ENCODE measurements around the gene ZFAND3.

Gene ZFAND3

GRCh38 chr6:38153076-38153797 is 333.7 kb downstream of the ZFAND3 start:
- H3K9ac ChIP-seq (ENCODE audit: low read length) = no peak overlapping the region
- H3K4me1 ChIP-seq (ENCODE audit: control insufficient read depth, insufficient read depth, low read length) = no peaks in the 10 kb centered on the region
- H3K4me3 ChIP-seq (ENCODE audit: low read length) = no peak overlapping the region
- H3K36me3 ChIP-seq (ENCODE audit: control insufficient read depth, insufficient read depth, low read length) = peaks cover 4% of the 10 kb centered on the region
- no peak overlapping the region for H3K27ac ChIP-seq (ENCODE audit: low read depth, low read length)
- H3K27me3 ChIP-seq (ENCODE audit: control insufficient read depth, insufficient read depth, low read length) = no peaks in the 10 kb centered on the region

- no peak overlapping the region for H3K4me3 ChIP-seq (ENCODE audit: low read length)
- no peaks in the 10 kb centered on the region for H3K27me3 ChIP-seq (ENCODE audit: control insufficient read depth, insufficient read depth, low read length)
- H3K4me1 ChIP-seq (ENCODE audit: control insufficient read depth, insufficient read depth, low read length) = no peaks in the 10 kb centered on the region
- no peak overlapping the region for H3K27ac ChIP-seq (ENCODE audit: low read depth, low read length)
- H3K9ac ChIP-seq (ENCODE audit: low read length) = no peak overlapping the region
- H3K36me3 ChIP-seq (ENCODE audit: control insufficient read depth, insufficient read depth, low read length) = peaks cover 4% of the 10 kb centered on the region
These were observed 334.3 kb downstream of the ZFAND3 start for GRCh38 chr6:38153798-38154345.

DNA sequence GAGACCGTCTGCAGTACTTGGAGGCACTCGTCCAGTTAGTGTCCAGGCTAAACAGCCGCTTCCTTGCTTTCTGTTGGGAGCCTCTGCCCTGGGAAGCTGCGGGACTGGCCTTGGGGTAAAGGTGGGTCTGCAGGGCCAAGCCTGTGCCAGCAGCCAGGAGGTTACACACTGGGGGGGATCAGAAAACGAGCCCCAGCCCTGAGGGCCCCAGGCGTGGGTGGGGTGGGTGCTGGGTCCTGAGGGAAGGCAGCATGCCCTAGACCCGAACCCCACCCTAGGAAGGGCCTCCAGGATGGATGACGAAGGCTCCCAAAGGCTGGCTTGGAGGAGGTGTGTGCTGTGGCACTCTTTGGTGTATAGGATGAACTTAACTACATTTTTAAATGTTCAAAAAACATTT is 335.2 kb downstream of the ZFAND3 start:
- no peaks in the 10 kb centered on the region for H3K4me1 ChIP-seq (ENCODE audit: control insufficient read depth, insufficient read depth, low read length)
- H3K27me3 ChIP-seq (ENCODE audit: control insufficient read depth, insufficient read depth, low read length) = no peaks in the 10 kb centered on the region
- no peak overlapping the region for H3K4me3 ChIP-seq (ENCODE audit: low read length)
- H3K9ac ChIP-seq (ENCODE audit: low read length) = no peak overlapping the region
- peaks cover 4% of the 10 kb centered on the region for H3K36me3 ChIP-seq (ENCODE audit: control insufficient read depth, insufficient read depth, low read length)
- no peak overlapping the region for H3K27ac ChIP-seq (ENCODE audit: low read depth, low read length)

- H3K9ac ChIP-seq (ENCODE audit: low read length) = no peak overlapping the region
- H3K4me1 ChIP-seq (ENCODE audit: control insufficient read depth, insufficient read depth, low read length) = no peaks in the 10 kb centered on the region
- H3K4me3 ChIP-seq (ENCODE audit: low read length) = no peak overlapping the region
- H3K36me3 ChIP-seq (ENCODE audit: control insufficient read depth, insufficient read depth, low read length) = peaks cover 4% of the 10 kb centered on the region
- no peak overlapping the region for H3K27ac ChIP-seq (ENCODE audit: low read depth, low read length)
- H3K27me3 ChIP-seq (ENCODE audit: control insufficient read depth, insufficient read depth, low read length) = no peaks in the 10 kb centered on the region
These were observed 335.6 kb downstream of the ZFAND3 start for GRCh38 chr6:38155144-38155543.

GRCh38 chr6:38155621-38156204 is 336.2 kb downstream of the ZFAND3 start:
- H3K9ac ChIP-seq (ENCODE audit: low read length) = no peak overlapping the region
- no peak overlapping the region for H3K4me3 ChIP-seq (ENCODE audit: low read length)
- H3K27me3 ChIP-seq (ENCODE audit: control insufficient read depth, insufficient read depth, low read length) = no peaks in the 10 kb centered on the region
- no peaks in the 10 kb centered on the region for H3K4me1 ChIP-seq (ENCODE audit: control insufficient read depth, insufficient read depth, low read length)
- H3K36me3 ChIP-seq (ENCODE audit: control insufficient read depth, insufficient read depth, low read length) = peaks cover 4% of the 10 kb centered on the region
- no peak overlapping the region for H3K27ac ChIP-seq (ENCODE audit: low read depth, low read length)

DNA sequence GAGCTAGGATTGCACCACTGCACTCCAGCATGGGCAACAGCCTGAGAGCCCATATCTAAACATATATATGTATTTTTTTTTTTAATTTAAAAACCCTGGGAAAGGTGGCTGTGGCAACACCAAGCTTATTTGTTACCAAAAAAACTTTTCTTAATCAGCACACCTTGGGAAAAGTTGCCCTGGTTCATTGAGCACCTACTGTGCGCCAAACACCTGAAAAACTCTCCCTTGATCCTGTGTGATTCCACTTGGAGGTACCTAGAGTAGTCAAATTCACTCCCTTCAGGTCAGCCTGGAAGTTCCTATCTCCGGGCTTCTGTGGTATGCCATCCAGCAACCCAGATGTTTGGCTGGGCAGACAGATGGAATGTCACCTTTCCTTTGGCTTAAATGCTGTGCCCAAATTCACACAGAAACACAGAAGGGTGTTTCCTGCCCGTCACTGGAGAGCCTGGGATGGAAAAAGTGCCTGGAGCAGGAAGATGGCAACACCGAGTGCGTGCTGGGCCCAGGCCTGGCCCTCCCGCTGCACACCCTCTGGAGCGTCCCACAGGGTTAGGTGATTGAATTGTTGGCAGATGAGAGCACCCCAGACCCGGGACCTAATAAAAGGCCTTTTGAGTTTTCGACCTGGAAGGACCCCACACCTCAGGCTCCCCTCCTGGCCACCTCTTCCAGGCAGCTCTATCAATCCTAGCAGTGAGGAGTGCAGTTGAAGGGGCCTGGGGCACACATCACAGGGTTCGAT is 337.5 kb downstream of the ZFAND3 start:
- H3K36me3 ChIP-seq (ENCODE audit: control insufficient read depth, insufficient read depth, low read length) = peaks cover 4% of the 10 kb centered on the region
- H3K9ac ChIP-seq (ENCODE audit: low read length) = no peak overlapping the region
- no peak overlapping the region for H3K27ac ChIP-seq (ENCODE audit: low read depth, low read length)
- H3K4me3 ChIP-seq (ENCODE audit: low read length) = no peak overlapping the region
- H3K4me1 ChIP-seq (ENCODE audit: control insufficient read depth, insufficient read depth, low read length) = no peaks in the 10 kb centered on the region
- H3K27me3 ChIP-seq (ENCODE audit: control insufficient read depth, insufficient read depth, low read length) = no peaks in the 10 kb centered on the region

- Histone ChIP-seq H3K4me3 (ENCODE audit: low read length) (no peak overlapping the region), H3K27ac (ENCODE audit: low read depth, low read length) (no peak overlapping the region), H3K9ac (ENCODE audit: low read length) (no peak overlapping the region), H3K36me3 (ENCODE audit: control insufficient read depth, insufficient read depth, low read length) (peaks cover 4% of the 10 kb centered on the region), H3K4me1 (ENCODE audit: control insufficient read depth, insufficient read depth, low read length) (no peaks in the 10 kb centered on the region), H3K27me3 (ENCODE audit: control insufficient read depth, insufficient read depth, low read length) (no peaks in the 10 kb centered on the region)
These were observed 338.4 kb downstream of the ZFAND3 start for GRCh38 chr6:38157905-38158304.

DNA sequence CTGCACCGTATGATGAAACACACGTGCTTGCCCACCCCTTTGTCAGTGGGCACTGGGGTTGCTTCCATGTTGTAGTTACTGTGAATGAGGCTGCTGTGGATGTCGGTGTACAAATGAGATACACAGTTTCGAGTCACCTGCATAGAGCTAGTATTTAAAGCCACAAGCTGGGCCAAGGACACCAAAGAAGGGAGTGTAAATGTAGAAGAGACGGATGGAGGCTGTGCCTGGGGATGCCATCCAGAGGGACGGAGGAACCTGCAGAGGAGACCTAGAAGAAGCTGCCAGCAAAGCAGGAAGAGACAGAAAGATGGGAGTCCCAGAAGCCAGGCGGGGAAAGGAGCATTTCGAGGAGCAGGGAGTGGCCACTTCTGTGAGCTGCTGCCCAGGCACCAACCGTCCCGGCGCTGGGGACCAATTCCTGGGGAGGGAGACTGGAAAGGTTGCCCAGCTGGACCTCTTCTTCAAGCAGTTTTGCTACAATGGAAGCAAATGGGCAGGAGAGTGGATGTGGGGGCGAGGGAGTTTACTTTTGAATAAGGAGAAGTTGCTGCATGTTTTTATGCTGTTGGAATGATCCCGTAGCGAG is 339.3 kb downstream of the ZFAND3 start:
- Histone ChIP-seq H3K4me3 (ENCODE audit: low read length) (no peak overlapping the region), H3K36me3 (ENCODE audit: control insufficient read depth, insufficient read depth, low read length) (peaks cover 4% of the 10 kb centered on the region), H3K27me3 (ENCODE audit: control insufficient read depth, insufficient read depth, low read length) (no peaks in the 10 kb centered on the region), H3K9ac (ENCODE audit: low read length) (no peak overlapping the region), H3K27ac (ENCODE audit: low read depth, low read length) (no peak overlapping the region), H3K4me1 (ENCODE audit: control insufficient read depth, insufficient read depth, low read length) (no peaks in the 10 kb centered on the region)

DNA sequence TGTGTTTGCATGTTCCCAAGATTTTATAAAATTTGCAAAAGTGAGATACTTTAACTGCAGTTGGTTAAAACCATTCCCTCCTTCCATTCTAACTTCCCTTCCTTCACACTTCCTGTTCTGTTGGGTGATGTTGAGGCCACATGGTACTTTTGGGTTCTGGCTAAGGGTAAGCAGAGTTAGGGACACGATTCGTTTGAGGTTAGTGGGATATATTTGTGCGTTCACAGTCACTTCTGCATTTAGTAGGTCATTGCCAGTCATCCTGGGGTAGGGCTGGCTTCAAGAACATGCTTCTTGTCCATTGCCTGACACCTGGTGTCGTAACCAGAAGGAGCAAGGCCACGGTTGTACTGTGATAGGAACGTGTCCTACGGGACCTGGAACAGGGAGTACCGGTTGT is 340.1 kb downstream of the ZFAND3 start:
- Histone ChIP-seq H3K4me1 (ENCODE audit: control insufficient read depth, insufficient read depth, low read length) (no peaks in the 10 kb centered on the region), H3K27ac (ENCODE audit: low read depth, low read length) (no peak overlapping the region), H3K4me3 (ENCODE audit: low read length) (no peak overlapping the region), H3K36me3 (ENCODE audit: control insufficient read depth, insufficient read depth, low read length) (peaks cover 4% of the 10 kb centered on the region), H3K27me3 (ENCODE audit: control insufficient read depth, insufficient read depth, low read length) (no peaks in the 10 kb centered on the region), H3K9ac (ENCODE audit: low read length) (no peak overlapping the region)

- no peaks in the 10 kb centered on the region for H3K4me1 ChIP-seq (ENCODE audit: control insufficient read depth, insufficient read depth, low read length)
- H3K9ac ChIP-seq (ENCODE audit: low read length) = no peak overlapping the region
- no peak overlapping the region for H3K4me3 ChIP-seq (ENCODE audit: low read length)
- H3K27ac ChIP-seq (ENCODE audit: low read depth, low read length) = no peak overlapping the region
- H3K36me3 ChIP-seq (ENCODE audit: control insufficient read depth, insufficient read depth, low read length) = no peaks in the 10 kb centered on the region
- no peaks in the 10 kb centered on the region for H3K27me3 ChIP-seq (ENCODE audit: control insufficient read depth, insufficient read depth, low read length)
These were observed 341.3 kb downstream of the ZFAND3 start for GRCh38 chr6:38160831-38161230.

- no peak overlapping the region for H3K27ac ChIP-seq (ENCODE audit: low read depth, low read length)
- H3K9ac ChIP-seq (ENCODE audit: low read length) = no peak overlapping the region
- H3K36me3 ChIP-seq (ENCODE audit: control insufficient read depth, insufficient read depth, low read length) = no peaks in the 10 kb centered on the region
- H3K4me3 ChIP-seq (ENCODE audit: low read length) = no peak overlapping the region
- no peaks in the 10 kb centered on the region for H3K27me3 ChIP-seq (ENCODE audit: control insufficient read depth, insufficient read depth, low read length)
- no peaks in the 10 kb centered on the region for H3K4me1 ChIP-seq (ENCODE audit: control insufficient read depth, insufficient read depth, low read length)
These were observed 341.8 kb downstream of the ZFAND3 start for GRCh38 chr6:38161331-38161730.

DNA sequence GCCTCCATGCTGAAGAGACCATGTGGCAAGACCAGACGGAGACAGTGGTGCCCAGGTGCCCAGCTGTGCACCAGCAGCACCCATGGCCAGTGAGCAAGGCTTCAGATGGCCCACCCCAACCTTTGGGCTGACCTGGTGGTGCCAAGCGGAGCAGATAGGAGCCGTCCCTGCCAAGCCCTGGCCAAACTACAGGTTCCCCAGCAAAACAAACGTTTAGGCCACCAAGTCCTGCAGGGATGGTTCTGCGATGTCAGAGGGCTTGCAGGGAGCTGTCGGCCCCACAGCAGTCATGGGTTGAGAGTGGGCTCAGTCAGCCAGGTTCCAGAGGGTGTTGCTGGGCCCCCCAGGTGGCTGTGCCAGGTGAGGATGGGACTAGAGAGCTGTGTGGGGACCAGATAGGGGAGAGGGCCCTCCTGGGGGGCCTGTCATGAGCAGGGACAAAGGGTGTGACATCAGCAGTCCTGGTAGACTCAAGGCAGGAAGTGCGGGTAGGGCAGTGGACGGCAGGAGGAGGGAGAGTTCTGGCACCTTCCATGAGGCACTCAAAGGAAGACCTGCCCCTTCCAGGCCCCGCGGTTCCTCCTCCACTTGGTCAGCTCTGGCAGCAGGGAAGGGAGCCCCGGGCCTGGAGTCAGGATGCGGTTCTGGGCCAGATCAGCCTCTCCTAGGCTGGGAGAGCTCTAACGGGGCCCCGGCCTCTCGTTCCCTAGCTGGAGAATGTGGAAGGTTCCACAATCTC is 342.4 kb downstream of the ZFAND3 start:
- no peaks in the 10 kb centered on the region for H3K36me3 ChIP-seq (ENCODE audit: control insufficient read depth, insufficient read depth, low read length)
- H3K9ac ChIP-seq (ENCODE audit: low read length) = no peak overlapping the region
- no peaks in the 10 kb centered on the region for H3K4me1 ChIP-seq (ENCODE audit: control insufficient read depth, insufficient read depth, low read length)
- H3K27ac ChIP-seq (ENCODE audit: low read depth, low read length) = no peak overlapping the region
- H3K27me3 ChIP-seq (ENCODE audit: control insufficient read depth, insufficient read depth, low read length) = no peaks in the 10 kb centered on the region
- no peak overlapping the region for H3K4me3 ChIP-seq (ENCODE audit: low read length)
